ENCODE measurements around the gene HIVEP2.
A peak's percentile ranks its signal among the peaks of the same experiment; 100 is the strongest.

The HIVEP2 gene

DNA sequence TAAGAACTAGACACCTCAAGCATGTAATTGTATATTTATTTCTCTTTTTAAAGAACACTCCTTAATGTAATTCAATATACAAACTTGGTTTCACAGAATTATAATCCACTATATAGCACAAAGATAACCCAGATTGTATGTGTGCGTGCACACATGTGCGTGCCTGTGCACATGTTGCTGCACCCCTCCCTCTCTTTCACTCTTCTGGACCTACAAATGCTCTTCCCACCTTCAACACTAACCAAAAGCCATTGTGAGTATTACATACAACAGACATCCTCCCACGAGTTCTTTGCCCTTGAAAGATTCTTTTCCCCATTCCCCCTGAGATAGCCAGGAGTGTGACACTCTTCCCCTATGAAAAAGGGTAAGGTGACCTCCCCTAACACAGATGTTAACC is 193.5 kb downstream of the HIVEP2 start:
- Histone ChIP-seq H3K27ac (ENCODE audit: low read depth, low read length) (no peak overlapping the region), H3K4me1 (ENCODE audit: control insufficient read depth in 1 of 2, insufficient read depth in 2 of 2, low read length in 2 of 2) (peaks cover 3 to 4% of the 10 kb centered on the region in 2 experiments), H3K4me3 (ENCODE audit: low read depth, low read length) (no peak overlapping the region), H2AFZ (ENCODE audit: insufficient read depth, low read length, poor library complexity) (no peak overlapping the region), H4K8ac (ENCODE audit: low read depth, low read length) (no peak overlapping the region), H3K14ac (ENCODE audit: low read length) (no peak overlapping the region), H3K9me3 (ENCODE audit: insufficient read depth, low read depth, low read length) (no peaks in the 10 kb centered on the region), H3K4ac (ENCODE audit: low read depth, low read length) (no peak overlapping the region), H3K4me2 (ENCODE audit: low read length) (no peak overlapping the region), H3K36me3 (ENCODE audit: control insufficient read depth in 1 of 2, insufficient read depth in 2 of 2, low read length in 2 of 2) (peaks cover 5 to 6% of the 10 kb centered on the region in 2 experiments), H3K79me2 (ENCODE audit: control insufficient read depth, insufficient read depth, low read length, poor library complexity) (no peaks in the 10 kb centered on the region), H2BK120ac (ENCODE audit: insufficient read depth, low read length, poor library complexity) (no peak overlapping the region), H3K18ac (ENCODE audit: low read length) (no peak overlapping the region), H3K9ac (ENCODE audit: low read length) (no peak overlapping the region), H2AK5ac (ENCODE audit: low read length) (no peak overlapping the region), H3K79me1 (ENCODE audit: low read length) (no peaks in the 10 kb centered on the region), H3K27me3 (ENCODE audit: insufficient read depth, low read length) (no peaks in the 10 kb centered on the region), H2BK5ac (ENCODE audit: low read depth, low read length, poor library complexity) (no peak overlapping the region), H4K12ac (ENCODE audit: low read depth, low read length) (no peak overlapping the region), H2BK12ac (ENCODE audit: low read length) (no peak overlapping the region), H4K91ac (ENCODE audit: low read depth, low read length) (no peak overlapping the region), H3K23ac (ENCODE audit: low read length) (peak overlapping the region; percentile 48)
- no peak for DNase-seq
- no CpG with 5 or more reads among the region's 3 CpGs for WGBS (ENCODE audit: extremely low coverage, insufficient coverage, insufficient read length)

DNA sequence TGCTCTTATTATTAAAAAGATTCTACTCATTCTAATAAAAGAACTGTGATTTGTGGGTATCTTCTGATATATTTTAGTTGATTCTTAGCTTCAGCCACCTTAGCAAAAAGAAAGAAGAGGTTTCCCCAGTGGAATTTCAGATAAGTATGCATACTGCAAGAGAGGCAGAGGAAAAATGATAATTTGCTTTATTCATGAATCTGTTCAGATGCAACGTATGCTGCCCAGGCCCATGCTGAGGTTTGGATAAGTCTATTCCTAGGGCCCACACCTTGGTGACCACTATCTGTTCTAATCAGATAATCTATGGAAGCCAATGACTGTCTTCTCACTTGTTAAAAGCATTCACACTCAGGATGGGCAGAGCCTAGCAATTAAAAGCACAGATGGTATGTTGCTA is 194.0 kb downstream of the HIVEP2 start:
- H4K91ac ChIP-seq (ENCODE audit: low read depth, low read length) = no peak overlapping the region
- WGBS (ENCODE audit: extremely low coverage, insufficient coverage, insufficient read length) = no CpG with 5 or more reads among the region's 1 CpG
- no peak overlapping the region for H3K4ac ChIP-seq (ENCODE audit: low read depth, low read length)

DNA sequence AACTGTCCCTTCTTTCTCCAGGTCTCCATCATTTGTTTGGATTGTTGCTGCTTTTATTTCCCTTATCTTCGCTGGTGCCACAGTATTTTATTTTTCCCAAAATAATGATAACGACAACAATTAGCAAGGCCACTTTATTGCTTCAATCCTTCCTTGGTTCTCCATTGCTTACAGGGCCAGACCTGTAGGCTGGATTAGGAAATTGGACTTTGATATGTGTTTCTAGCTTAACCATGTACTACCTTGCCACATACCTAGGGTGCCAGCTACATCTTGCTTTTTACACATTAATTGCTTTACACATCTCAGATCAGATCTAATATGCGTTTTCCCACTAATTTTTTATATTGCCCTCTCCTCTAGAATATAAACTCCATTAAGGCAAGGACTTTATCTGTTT is 195.4 kb downstream of the HIVEP2 start:
- Histone ChIP-seq H3K4me1 (ENCODE audit: control insufficient read depth in 1 of 2, insufficient read depth in 2 of 2, low read length in 2 of 2) (no peaks in the 10 kb centered on the region), H3K36me3 (ENCODE audit: control insufficient read depth in 1 of 2, insufficient read depth in 2 of 2, low read length in 2 of 2) (peaks cover 5 to 6% of the 10 kb centered on the region in 2 experiments), H4K8ac (ENCODE audit: low read depth, low read length) (no peak overlapping the region), H2BK12ac (ENCODE audit: low read length) (no peak overlapping the region), H3K14ac (ENCODE audit: low read length) (no peak overlapping the region), H3K79me1 (ENCODE audit: low read length) (no peaks in the 10 kb centered on the region), H3K18ac (ENCODE audit: low read length) (no peak overlapping the region), H3K4ac (ENCODE audit: low read depth, low read length) (no peak overlapping the region), H3K27ac (ENCODE audit: low read depth, low read length) (no peak overlapping the region), H3K9me3 (ENCODE audit: insufficient read depth, low read depth, low read length) (no peaks in the 10 kb centered on the region), H3K23ac (ENCODE audit: low read length) (no peak overlapping the region), H2AFZ (ENCODE audit: insufficient read depth, low read length, poor library complexity) (no peak overlapping the region), H3K4me2 (ENCODE audit: low read length) (no peak overlapping the region), H2AK5ac (ENCODE audit: low read length) (no peak overlapping the region), H3K27me3 (ENCODE audit: insufficient read depth, low read length) (no peaks in the 10 kb centered on the region), H3K9ac (ENCODE audit: low read length) (no peak overlapping the region), H4K91ac (ENCODE audit: low read depth, low read length) (no peak overlapping the region), H2BK5ac (ENCODE audit: low read depth, low read length, poor library complexity) (no peak overlapping the region), H3K4me3 (ENCODE audit: low read depth, low read length) (no peak overlapping the region), H2BK120ac (ENCODE audit: insufficient read depth, low read length, poor library complexity) (no peak overlapping the region), H4K12ac (ENCODE audit: low read depth, low read length) (no peak overlapping the region), H3K79me2 (ENCODE audit: control insufficient read depth, insufficient read depth, low read length, poor library complexity) (no peaks in the 10 kb centered on the region)
- no CpG with 5 or more reads among the region's 3 CpGs for WGBS (ENCODE audit: extremely low coverage, insufficient coverage, insufficient read length)
- DNase-seq = no peak

More for the DNA sequence above, 194.0 kb downstream of the HIVEP2 start:
- H2AFZ ChIP-seq (ENCODE audit: insufficient read depth, low read length, poor library complexity) = no peak overlapping the region
- no peak overlapping the region for H3K18ac ChIP-seq (ENCODE audit: low read length)
- peaks cover 5 to 6% of the 10 kb centered on the region in 2 experiments for H3K36me3 ChIP-seq (ENCODE audit: control insufficient read depth in 1 of 2, insufficient read depth in 2 of 2, low read length in 2 of 2)
- no peak overlapping the region for H3K4me3 ChIP-seq (ENCODE audit: low read depth, low read length)
- H4K8ac ChIP-seq (ENCODE audit: low read depth, low read length) = no peak overlapping the region
- DNase-seq = no peak
- H3K4me2 ChIP-seq (ENCODE audit: low read length) = no peak overlapping the region
- no peak overlapping the region for H3K14ac ChIP-seq (ENCODE audit: low read length)
- no peak overlapping the region for H2BK12ac ChIP-seq (ENCODE audit: low read length)
- H3K27me3 ChIP-seq (ENCODE audit: insufficient read depth, low read length) = no peaks in the 10 kb centered on the region
- H3K79me1 ChIP-seq (ENCODE audit: low read length) = no peaks in the 10 kb centered on the region
- H4K12ac ChIP-seq (ENCODE audit: low read depth, low read length) = no peak overlapping the region
- no peak overlapping the region for H2AK5ac ChIP-seq (ENCODE audit: low read length)
- no peak overlapping the region for H3K27ac ChIP-seq (ENCODE audit: low read depth, low read length)
- no peaks in the 10 kb centered on the region for H3K79me2 ChIP-seq (ENCODE audit: control insufficient read depth, insufficient read depth, low read length, poor library complexity)
- H2BK5ac ChIP-seq (ENCODE audit: low read depth, low read length, poor library complexity) = no peak overlapping the region
- H3K4me1 ChIP-seq (ENCODE audit: control insufficient read depth in 1 of 2, insufficient read depth in 2 of 2, low read length in 2 of 2) = peaks cover 0 to under 1% of the 10 kb centered on the region in 2 experiments
- H3K9me3 ChIP-seq (ENCODE audit: insufficient read depth, low read depth, low read length) = no peaks in the 10 kb centered on the region
- no peak overlapping the region for H3K23ac ChIP-seq (ENCODE audit: low read length)
- no peak overlapping the region for H2BK120ac ChIP-seq (ENCODE audit: insufficient read depth, low read length, poor library complexity)
- no peak overlapping the region for H3K9ac ChIP-seq (ENCODE audit: low read length)

DNA sequence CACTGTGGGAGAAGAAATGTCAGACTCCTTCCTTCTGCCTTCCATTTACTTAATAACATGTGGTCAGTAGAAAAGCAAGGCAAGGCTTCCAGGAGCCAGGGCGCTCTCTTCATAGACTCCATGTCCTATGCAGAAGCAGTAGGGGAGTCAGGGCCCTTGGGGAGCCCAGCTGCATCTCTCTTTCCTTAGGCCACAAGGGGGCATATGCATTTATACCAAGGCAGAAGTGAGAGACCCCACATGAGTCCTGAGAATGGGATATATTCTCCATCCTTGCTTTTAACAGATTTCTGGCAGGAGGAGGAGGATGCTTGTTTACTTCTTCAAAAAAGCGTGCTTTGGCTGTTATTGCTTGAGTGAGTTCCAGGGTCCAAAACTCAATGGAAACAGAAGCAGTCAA is 198.5 kb downstream of the HIVEP2 start:
- Histone ChIP-seq H3K79me1 (ENCODE audit: low read length) (no peaks in the 10 kb centered on the region), H3K4me3 (ENCODE audit: low read depth, low read length) (no peak overlapping the region), H2BK120ac (ENCODE audit: insufficient read depth, low read length, poor library complexity) (no peak overlapping the region), H3K9ac (ENCODE audit: low read length) (no peak overlapping the region), H3K14ac (ENCODE audit: low read length) (no peak overlapping the region), H2AFZ (ENCODE audit: insufficient read depth, low read length, poor library complexity) (no peak overlapping the region), H3K27me3 (ENCODE audit: insufficient read depth, low read length) (no peaks in the 10 kb centered on the region), H2BK5ac (ENCODE audit: low read depth, low read length, poor library complexity) (no peak overlapping the region), H3K23ac (ENCODE audit: low read length) (no peak overlapping the region), H4K91ac (ENCODE audit: low read depth, low read length) (no peak overlapping the region), H3K18ac (ENCODE audit: low read length) (no peak overlapping the region), H3K4ac (ENCODE audit: low read depth, low read length) (no peak overlapping the region), H4K12ac (ENCODE audit: low read depth, low read length) (no peak overlapping the region), H3K27ac (ENCODE audit: low read depth, low read length) (no peak overlapping the region), H3K36me3 (ENCODE audit: control insufficient read depth in 1 of 2, insufficient read depth in 2 of 2, low read length in 2 of 2) (no peaks in the 10 kb centered on the region), H3K79me2 (ENCODE audit: control insufficient read depth, insufficient read depth, low read length, poor library complexity) (no peaks in the 10 kb centered on the region), H2BK12ac (ENCODE audit: low read length) (no peak overlapping the region), H4K8ac (ENCODE audit: low read depth, low read length) (no peak overlapping the region), H3K4me2 (ENCODE audit: low read length) (no peak overlapping the region), H3K4me1 (ENCODE audit: control insufficient read depth in 1 of 2, insufficient read depth in 2 of 2, low read length in 2 of 2) (no peaks in the 10 kb centered on the region), H2AK5ac (ENCODE audit: low read length) (no peak overlapping the region), H3K9me3 (ENCODE audit: insufficient read depth, low read depth, low read length) (no peaks in the 10 kb centered on the region)
- no peak for DNase-seq
- WGBS (ENCODE audit: extremely low coverage, insufficient coverage, insufficient read length) = no CpG with 5 or more reads among the region's 2 CpGs

Measured in trophoblast cell (in vitro differentiated cells and primary cell).